Osteocyte (in vitro differentiated cells): ENCODE data around the gene GSTM2. TPM values are rescaled to one million over a fixed set of nuclear protein-coding genes. Genes with fewer than 3 reads are reported as not detected.

ENCODE experiments used
- DNase-seq: peaks from one replicate; pipeline ENCODE4 v3.0.0; 2021; ENCODE audit warnings: mixed read lengths; ENCODE audit not compliant: unreplicated experiment; ENCODE audit errors: extremely low spot score
- H3K27ac Mint-ChIP-seq: one replicate; pipeline ENCODE4 v1.8.0; 2021; ENCODE audit warnings: mild to moderate bottlenecking, mixed read lengths; ENCODE audit not compliant: unreplicated experiment
- H3K27me3 Mint-ChIP-seq: one replicate; pipeline ENCODE4 v1.8.0; 2021; ENCODE audit warnings: mixed read lengths; ENCODE audit not compliant: unreplicated experiment
- H3K36me3 Mint-ChIP-seq: one replicate; pipeline ENCODE4 v1.8.0; 2021; ENCODE audit warnings: mixed read lengths; ENCODE audit not compliant: unreplicated experiment
- H3K4me1 Mint-ChIP-seq: one replicate; pipeline ENCODE4 v1.8.0; 2021; ENCODE audit warnings: mixed read lengths; ENCODE audit not compliant: unreplicated experiment
- H3K4me3 Mint-ChIP-seq: one replicate; pipeline ENCODE4 v1.8.0; 2021; ENCODE audit warnings: mild to moderate bottlenecking, moderate library complexity, mixed read lengths; ENCODE audit not compliant: unreplicated experiment
- H3K9me3 Mint-ChIP-seq: one replicate; pipeline ENCODE4 v1.8.0; 2021; ENCODE audit warnings: mixed read lengths; ENCODE audit not compliant: unreplicated experiment
- CTCF ChIP-seq: fragments of 200-600 bp; sonication (generic); IDR thresholded peaks from 2 replicates; pipeline ENCODE4 v1.5.0; 2021; ENCODE audit warnings: antibody characterized with exemption, mild to moderate bottlenecking, moderate library complexity
- total RNA-seq: library from RNA; stranded (reverse); gene quantifications from 2 replicates; pipeline ENCODE4 v1.2.1, GENCODE V29; 2021

The GSTM2 gene
- total RNA-seq, 1 donor from 2014 or later = 39.0 TPM

DNA sequence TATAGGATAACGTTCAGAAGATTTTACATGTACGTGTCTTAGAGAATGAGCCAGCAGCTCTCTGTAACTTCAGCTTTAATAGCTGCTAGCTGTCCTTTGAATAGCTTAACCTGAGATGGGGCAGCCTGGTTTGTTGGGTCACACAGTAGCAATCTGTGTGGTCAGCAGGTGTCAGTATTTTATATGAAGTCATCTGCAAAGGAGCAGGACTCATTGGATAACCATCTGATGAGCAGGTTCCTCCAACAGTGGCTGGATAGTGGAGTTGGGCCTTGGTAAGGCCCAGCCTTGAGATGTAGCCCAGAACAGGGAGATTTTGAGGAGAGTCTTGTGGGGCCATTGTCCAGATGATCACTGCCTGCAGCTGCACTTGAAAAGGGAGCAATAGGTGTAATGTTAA is 50.6 kb downstream of the GSTM2 start:
- no peak for DNase-seq

DNA sequence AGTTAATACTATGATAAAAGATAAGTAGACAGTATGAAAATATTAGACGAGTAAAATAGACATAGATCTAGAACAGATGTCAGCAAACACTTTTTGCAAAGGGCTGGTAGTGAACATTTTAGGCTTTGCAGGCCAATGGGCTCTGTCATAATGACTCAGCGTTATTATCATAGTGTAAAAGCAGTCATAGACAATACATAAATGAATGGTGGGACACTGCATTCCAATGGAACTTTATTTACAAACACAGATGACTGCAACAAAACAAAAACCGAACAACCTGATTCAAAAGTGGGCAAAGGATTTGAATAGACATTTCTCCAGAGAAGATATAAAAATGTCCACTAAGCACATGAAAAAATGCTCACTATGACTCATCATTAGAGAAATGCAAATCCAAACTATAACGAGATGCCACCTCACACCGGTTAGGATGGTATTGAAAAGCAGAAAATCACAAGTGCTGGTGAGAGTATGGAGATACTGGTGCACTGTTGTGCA is 51.5 kb downstream of the GSTM2 start:
- H3K27ac Mint-ChIP-seq = peak overlapping the region; percentile 48
- no peak overlapping the region for H3K4me3 Mint-ChIP-seq
- TF ChIP-seq CTCF = no peak

More for the DNA sequence above, 50.6 kb downstream of the GSTM2 start:
- TF ChIP-seq CTCF = no peak
- H3K9me3 Mint-ChIP-seq = peaks cover 4% of the 10 kb centered on the region
- H3K4me1 Mint-ChIP-seq = peaks cover 7% of the 10 kb centered on the region
- H3K36me3 Mint-ChIP-seq = no peaks in the 10 kb centered on the region
- H3K27ac Mint-ChIP-seq = no peak overlapping the region
- H3K4me3 Mint-ChIP-seq = no peak overlapping the region
- no peaks in the 10 kb centered on the region for H3K27me3 Mint-ChIP-seq

GRCh38 chr1:109721042-109721441 is 53.2 kb downstream of the GSTM2 start:
- H3K36me3 Mint-ChIP-seq = no peaks in the 10 kb centered on the region
- H3K27ac Mint-ChIP-seq = no peak overlapping the region
- no peak for DNase-seq
- H3K9me3 Mint-ChIP-seq = peaks cover 4% of the 10 kb centered on the region
- H3K4me3 Mint-ChIP-seq = no peak overlapping the region
- no peak for TF ChIP-seq CTCF
- H3K27me3 Mint-ChIP-seq = no peaks in the 10 kb centered on the region
- H3K4me1 Mint-ChIP-seq = peaks cover 11% of the 10 kb centered on the region

More for the DNA sequence above, 51.5 kb downstream of the GSTM2 start:
- H3K27me3 Mint-ChIP-seq = no peaks in the 10 kb centered on the region
- H3K36me3 Mint-ChIP-seq = no peaks in the 10 kb centered on the region
- peaks cover 7% of the 10 kb centered on the region for H3K4me1 Mint-ChIP-seq
- H3K9me3 Mint-ChIP-seq = peaks cover 4% of the 10 kb centered on the region
- no peak for DNase-seq

GRCh38 chr1:109721971-109722370 is 54.1 kb downstream of the GSTM2 start:
- Mint-ChIP-seq H3K4me1 (peaks cover 14% of the 10 kb centered on the region), H3K27ac (no peak overlapping the region), H3K9me3 (peaks cover 4% of the 10 kb centered on the region), H3K4me3 (no peak overlapping the region), H3K27me3 (no peaks in the 10 kb centered on the region), H3K36me3 (no peaks in the 10 kb centered on the region)
- DNase-seq = no peak
- no peak for TF ChIP-seq CTCF

- Mint-ChIP-seq H3K27ac (no peak overlapping the region), H3K27me3 (no peaks in the 10 kb centered on the region), H3K4me3 (no peak overlapping the region), H3K9me3 (peaks cover 4% of the 10 kb centered on the region), H3K36me3 (no peaks in the 10 kb centered on the region), H3K4me1 (peaks cover 14% of the 10 kb centered on the region)
- no peak for TF ChIP-seq CTCF
- no peak for DNase-seq
Observed at GRCh38 chr1:109722908-109723691, 55.2 kb downstream of the GSTM2 start.
